Subcutaneous abdominal adipose tissue (tissue), 5 donors: ENCODE data around the gene ADAMTS12.

Experiments
- H3K27ac ChIP-seq: one replicate; pipeline ENCODE4 v1.7.0; 2013; ENCODE audit warnings: low read depth, mild to moderate bottlenecking, inconsistent platforms, low read length, moderate library complexity
- H3K27me3 ChIP-seq, 5 donors: one replicate each; pipeline ENCODE4 v1.7.0; 2013; ENCODE audit warnings: low read length in 5 of 5, inconsistent platforms in 1 of 5; ENCODE audit not compliant: control insufficient read depth in 5 of 5, insufficient read depth in 4 of 5
- H3K36me3 ChIP-seq, 5 donors: one replicate each; pipeline ENCODE4 v1.7.0; 2013; ENCODE audit warnings: low read length in 5 of 5; ENCODE audit not compliant: control insufficient read depth in 5 of 5, insufficient read depth in 5 of 5
- H3K4me1 ChIP-seq, 5 donors: one replicate each; pipeline ENCODE4 v1.7.0; 2013; ENCODE audit warnings: low read length in 5 of 5, mild to moderate bottlenecking in 3 of 5, moderate library complexity in 1 of 5; ENCODE audit not compliant: control insufficient read depth in 5 of 5, insufficient read depth in 5 of 5
- H3K4me3 ChIP-seq, 5 donors: one replicate each; pipeline ENCODE4 v1.7.0; 2013; ENCODE audit warnings: low read length in 5 of 5, low read depth in 1 of 5
- H3K9ac ChIP-seq, 5 donors: one replicate each; pipeline ENCODE4 v1.7.0; 2013; ENCODE audit warnings: low read length in 5 of 5, mild to moderate bottlenecking in 4 of 5, moderate library complexity in 3 of 5
- H3K9me3 ChIP-seq, 5 donors: one replicate each; pipeline ENCODE4 v1.7.0; 2013; ENCODE audit warnings: low read length in 5 of 5; ENCODE audit not compliant: control insufficient read depth in 5 of 5
- donor health status: healthy.
- donor health status: healthy.
- donor health status: healthy.
- donor health status: healthy.
- donor health status: healthy.

The ADAMTS12 gene

GRCh38 chr5:33491941-33492340 is 399.8 kb downstream of the ADAMTS12 start:
- Histone ChIP-seq H3K9me3 (peaks cover 0 to 2% (median 0%) of the 10 kb centered on the region in 5 donors), H3K9ac (no peak overlapping the region), H3K27ac (no peak overlapping the region), H3K27me3 (no peaks in the 10 kb centered on the region), H3K4me1 (peaks cover 0 to 18% (median 0%) of the 10 kb centered on the region in 5 donors), H3K4me3 (no peak overlapping the region), H3K36me3 (no peaks in the 10 kb centered on the region)

DNA sequence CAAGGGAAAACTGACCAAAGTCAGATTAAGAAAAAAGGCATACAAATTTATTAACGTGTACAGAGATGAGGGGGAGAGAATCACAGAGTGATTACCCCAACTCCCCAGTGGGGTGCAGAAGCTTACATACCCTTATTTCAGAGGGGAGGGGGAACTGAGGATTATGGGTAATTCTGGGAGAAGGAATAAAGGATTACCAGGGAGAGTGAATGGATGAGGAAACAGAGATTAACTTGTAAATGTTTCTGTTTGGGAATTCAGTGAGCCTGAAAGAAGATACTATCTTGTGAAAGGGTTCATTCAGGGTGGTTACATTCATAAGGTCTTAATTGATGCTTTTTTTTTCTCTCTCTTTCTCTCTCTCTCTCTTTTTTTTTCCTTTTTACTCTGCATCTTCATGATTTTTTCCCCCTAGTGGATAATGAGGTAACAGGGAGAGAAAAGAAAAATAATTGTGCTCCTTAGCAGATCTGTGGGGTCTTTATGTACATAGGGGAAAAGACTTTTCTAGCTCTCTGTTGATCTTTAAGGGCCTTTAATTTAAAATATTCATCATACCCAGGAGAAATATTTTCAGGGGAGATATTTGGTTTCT is 401.6 kb downstream of the ADAMTS12 start:
- Histone ChIP-seq H3K4me1 (peaks cover 0 to 13% (median 0%) of the 10 kb centered on the region in 5 donors), H3K36me3 (no peaks in the 10 kb centered on the region), H3K27ac (no peak overlapping the region), H3K9me3 (peaks cover 0 to 2% (median 0%) of the 10 kb centered on the region in 5 donors), H3K4me3 (no peak overlapping the region), H3K27me3 (no peaks in the 10 kb centered on the region), H3K9ac (no peak overlapping the region)

DNA sequence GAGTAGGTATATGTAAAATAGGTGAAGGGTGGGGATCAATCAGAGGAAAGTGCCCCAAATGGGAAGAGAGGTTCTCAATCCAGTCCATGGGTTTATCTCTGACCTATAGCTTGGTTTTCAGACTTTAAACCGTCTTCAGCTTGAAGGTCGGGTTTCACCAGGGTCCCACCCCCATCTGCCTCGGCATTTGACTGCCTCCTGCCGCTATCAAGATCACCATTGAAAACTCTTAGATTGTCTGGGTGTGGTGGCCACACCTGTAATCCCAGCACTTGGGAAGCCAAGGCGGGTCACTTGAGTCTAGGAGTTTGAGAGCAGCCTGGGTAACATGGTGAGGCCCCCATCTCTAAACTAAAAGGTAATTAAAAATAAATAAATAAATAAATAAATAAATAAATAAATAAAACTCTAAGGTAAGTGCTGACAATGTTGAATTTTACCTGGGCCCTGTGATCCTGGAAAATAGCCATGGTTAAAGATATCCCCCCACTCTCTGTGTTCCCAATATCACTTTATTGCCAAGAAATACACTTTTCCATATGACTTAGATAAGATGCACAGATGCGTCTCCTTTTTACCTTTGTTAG is 402.2 kb downstream of the ADAMTS12 start:
- H3K36me3 ChIP-seq, result no peaks in the 10 kb centered on the region
- peaks cover 0 to 2% (median 0%) of the 10 kb centered on the region in 5 donors for H3K9me3 ChIP-seq
- no peak overlapping the region for H3K27ac ChIP-seq
- no peaks in the 10 kb centered on the region for H3K27me3 ChIP-seq
- no peak overlapping the region for H3K9ac ChIP-seq
- H3K4me1 ChIP-seq, result peaks cover 0 to 8% (median 0%) of the 10 kb centered on the region in 5 donors
- H3K4me3 ChIP-seq, result no peak overlapping the region

- H3K27me3 ChIP-seq, result no peaks in the 10 kb centered on the region
These were observed 403.0 kb downstream of the ADAMTS12 start for GRCh38 chr5:33488558-33489355.

GRCh38 chr5:33487236-33487635 is 404.6 kb downstream of the ADAMTS12 start:
- Histone ChIP-seq H3K36me3 (no peaks in the 10 kb centered on the region), H3K4me3 (no peak overlapping the region), H3K27ac (no peak overlapping the region), H3K9me3 (peaks cover 0 to 2% (median 0%) of the 10 kb centered on the region in 5 donors), H3K27me3 (no peaks in the 10 kb centered on the region), H3K4me1 (no peaks in the 10 kb centered on the region), H3K9ac (no peak overlapping the region)

More at GRCh38 chr5:33488558-33489355, 403.0 kb downstream of the ADAMTS12 start:
- Histone ChIP-seq H3K4me1 (no peaks in the 10 kb centered on the region), H3K9ac (no peak overlapping the region), H3K4me3 (no peak overlapping the region), H3K36me3 (no peaks in the 10 kb centered on the region), H3K9me3 (peaks cover 0 to 2% (median 0%) of the 10 kb centered on the region in 5 donors), H3K27ac (no peak overlapping the region)

DNA sequence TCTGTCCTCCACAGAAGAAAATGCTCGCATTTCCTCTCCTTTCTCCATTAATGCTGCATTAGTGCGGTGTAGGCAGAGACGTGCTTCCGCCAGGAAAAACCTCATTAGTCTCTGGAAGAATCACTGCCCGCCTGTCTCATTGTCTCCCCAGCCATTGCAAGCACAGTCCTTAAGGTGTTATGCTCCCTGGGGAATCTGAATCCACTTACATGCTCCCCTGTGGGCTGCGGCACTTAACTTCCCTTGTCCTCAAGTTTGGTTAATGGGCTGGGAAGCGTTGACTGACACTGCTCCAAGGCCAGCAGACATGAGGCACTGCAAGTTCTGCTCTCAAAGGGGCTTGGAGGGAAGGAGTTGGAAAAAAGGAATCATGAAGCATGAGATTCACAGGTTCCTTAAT is 409.5 kb downstream of the ADAMTS12 start:
- no peaks in the 10 kb centered on the region for H3K4me1 ChIP-seq
- peaks cover 0 to 4% (median 0%) of the 10 kb centered on the region in 5 donors for H3K36me3 ChIP-seq
- no peaks in the 10 kb centered on the region for H3K9me3 ChIP-seq
- no peak overlapping the region for H3K9ac ChIP-seq
- H3K4me3 ChIP-seq, result no peak overlapping the region
- H3K27me3 ChIP-seq, result no peaks in the 10 kb centered on the region
- no peak overlapping the region for H3K27ac ChIP-seq

- no peak overlapping the region for H3K27ac ChIP-seq
- H3K9me3 ChIP-seq, result no peaks in the 10 kb centered on the region
- no peaks in the 10 kb centered on the region for H3K4me1 ChIP-seq
- H3K4me3 ChIP-seq, result no peak overlapping the region
- H3K27me3 ChIP-seq, result no peaks in the 10 kb centered on the region
- peaks cover 0 to 8% (median 0%) of the 10 kb centered on the region in 5 donors for H3K36me3 ChIP-seq
- H3K9ac ChIP-seq, result no peak overlapping the region
These were observed 410.9 kb downstream of the ADAMTS12 start for GRCh38 chr5:33480876-33481275.

GRCh38 chr5:33479311-33479710 is 412.5 kb downstream of the ADAMTS12 start:
- Histone ChIP-seq H3K27me3 (no peaks in the 10 kb centered on the region), H3K36me3 (peaks cover 5 to 14% (median 8%) of the 10 kb centered on the region in 5 donors), H3K27ac (no peak overlapping the region), H3K4me3 (no peak overlapping the region), H3K9ac (no peak overlapping the region), H3K4me1 (no peaks in the 10 kb centered on the region), H3K9me3 (no peaks in the 10 kb centered on the region)

DNA sequence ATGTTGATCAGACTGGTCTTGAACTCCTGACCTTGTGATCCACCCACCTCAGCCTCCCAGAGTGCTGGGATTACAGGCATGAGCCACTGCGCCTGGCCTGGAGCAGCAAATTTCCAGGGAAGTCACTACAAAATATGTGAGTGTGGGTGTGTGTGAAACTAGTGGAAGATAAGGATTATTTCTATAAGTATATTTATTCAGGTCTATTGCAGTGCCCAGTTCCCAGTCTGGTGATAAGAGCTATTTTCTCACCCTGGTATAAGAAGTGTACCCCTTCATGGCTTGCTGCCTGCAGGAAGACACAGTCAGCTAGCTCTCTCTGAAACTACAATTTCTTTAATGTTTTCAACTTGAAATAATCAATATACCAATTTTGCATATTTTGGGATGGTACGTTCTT is 414.0 kb downstream of the ADAMTS12 start:
- Histone ChIP-seq H3K4me3 (no peak overlapping the region), H3K4me1 (no peaks in the 10 kb centered on the region), H3K9ac (no peak overlapping the region), H3K27me3 (no peaks in the 10 kb centered on the region), H3K36me3 (peaks cover 5 to 20% (median 8%) of the 10 kb centered on the region in 5 donors), H3K27ac (no peak overlapping the region), H3K9me3 (no peaks in the 10 kb centered on the region)

DNA sequence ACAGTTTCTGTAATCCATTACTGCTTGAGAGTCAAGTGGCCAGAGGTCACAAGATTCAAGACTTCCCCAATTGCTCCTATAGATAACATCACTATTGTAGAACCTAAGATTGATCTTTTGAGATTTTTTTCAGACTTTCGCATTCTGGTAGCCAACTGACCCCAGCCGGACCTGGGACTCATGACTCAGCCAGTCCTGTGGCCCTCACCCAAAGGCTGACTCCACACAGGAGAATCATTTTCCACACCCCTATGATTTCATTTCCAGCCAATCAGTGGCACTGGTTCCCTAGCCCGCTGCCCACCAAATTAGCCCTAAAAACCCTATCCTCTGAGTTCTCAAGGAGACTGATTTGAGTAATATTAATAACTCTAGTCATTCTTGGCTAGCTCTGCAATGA is 414.8 kb downstream of the ADAMTS12 start:
- Histone ChIP-seq H3K9me3 (no peaks in the 10 kb centered on the region), H3K4me3 (no peak overlapping the region), H3K36me3 (peaks cover 5 to 24% (median 11%) of the 10 kb centered on the region in 5 donors), H3K4me1 (no peaks in the 10 kb centered on the region), H3K9ac (no peak overlapping the region), H3K27me3 (no peaks in the 10 kb centered on the region), H3K27ac (no peak overlapping the region)
